Right cardiac atrium (tissue), 5 donors: ENCODE measurements around the gene PSMA7. TPM values are rescaled to one million over a fixed set of nuclear protein-coding genes. Genes with fewer than 3 reads are reported as not detected.
A peak's percentile ranks its signal among the peaks of the same experiment; 100 is the strongest.
"Not testable (repeated sequence)": the region's sequence is repeated elsewhere in the genome, so short reads cannot be mapped to it uniquely, and the experiment has no call there.

ENCODE experiments used
- ATAC-seq, 2 donors: fragments of 200-7000 bp; cut with Tn5 transposase; one replicate each; pipeline versions ENCODE4 v1.8.0 to v1.9.1; 2020; ENCODE audit warnings: moderate library complexity in 2 of 2, mild to moderate bottlenecking in 1 of 2
- DNase-seq, 3 donors: peaks; one replicate each; pipeline ENCODE4 v3.0.0-alpha.2; 2020
- H3K27ac ChIP-seq: one replicate; pipeline ENCODE4 v1.5.1; 2013; ENCODE audit warnings: mild to moderate bottlenecking, low read length, control low read depth, moderate library complexity
- H3K27me3 ChIP-seq: one replicate; pipeline ENCODE4 v1.6.1; 2013; ENCODE audit not compliant: control insufficient read depth, insufficient read depth
- H3K4me1 ChIP-seq: one replicate; pipeline ENCODE4 v1.6.1; 2013; ENCODE audit warnings: low read length; ENCODE audit not compliant: control insufficient read depth, insufficient read depth
- H3K4me3 ChIP-seq: one replicate; pipeline ENCODE4 v1.5.1; 2013; ENCODE audit warnings: low read length, control low read depth
- H3K9me3 ChIP-seq: one replicate; pipeline ENCODE4 v1.6.1; 2013; ENCODE audit warnings: low read length; ENCODE audit not compliant: control insufficient read depth
- WGBS: extraction: QIAGEN DNeasy Blood & Tissue Kit; methylation state at CpG from one replicate; pipeline ENCODE4 v1.1.7; 2013; 5-methylcytosine and 5-hydroxymethylcytosine counted together
- intact Hi-C, 4 donors: fragments of 100-400 bp; cut with DNase I; formaldehyde crosslinking; loops; one replicate each; pipeline versions ENCODE4 v1.11.0 to v1.14.0; 2022 to 2023
- polyA plus RNA-seq: library from polyadenylated mRNA; stranded (reverse); fragments of 200-250 nt; gene quantifications from one replicate; pipeline ENCODE4 v1.2.3, GENCODE V29; 2013
- total RNA-seq, 4 donors: library from RNA; stranded (reverse); fragmentation: NEBNext Ultra II Directional; extraction: Animal tissue kit (Norgen Biotek cat#: 25700); gene quantifications; one replicate each; pipeline ENCODE4 v1.2.1, GENCODE V29; 2021
- donor health status: healthy with polysubstance abuse.
- donor health status: DM: no; HTN: yes; CAD: no.
- donor health status: DM: no; HTN: no; CAD: no.
- donor health status: DM: no; HTN: yes; CAD: no; lungs with severe emphysema.
- donor health status: DM: yes; HTN: yes; CAD: no.

Gene PSMA7
- total and polyA plus RNA-seq, 5 donors: 178 to 244 (median 214) TPM

DNA sequence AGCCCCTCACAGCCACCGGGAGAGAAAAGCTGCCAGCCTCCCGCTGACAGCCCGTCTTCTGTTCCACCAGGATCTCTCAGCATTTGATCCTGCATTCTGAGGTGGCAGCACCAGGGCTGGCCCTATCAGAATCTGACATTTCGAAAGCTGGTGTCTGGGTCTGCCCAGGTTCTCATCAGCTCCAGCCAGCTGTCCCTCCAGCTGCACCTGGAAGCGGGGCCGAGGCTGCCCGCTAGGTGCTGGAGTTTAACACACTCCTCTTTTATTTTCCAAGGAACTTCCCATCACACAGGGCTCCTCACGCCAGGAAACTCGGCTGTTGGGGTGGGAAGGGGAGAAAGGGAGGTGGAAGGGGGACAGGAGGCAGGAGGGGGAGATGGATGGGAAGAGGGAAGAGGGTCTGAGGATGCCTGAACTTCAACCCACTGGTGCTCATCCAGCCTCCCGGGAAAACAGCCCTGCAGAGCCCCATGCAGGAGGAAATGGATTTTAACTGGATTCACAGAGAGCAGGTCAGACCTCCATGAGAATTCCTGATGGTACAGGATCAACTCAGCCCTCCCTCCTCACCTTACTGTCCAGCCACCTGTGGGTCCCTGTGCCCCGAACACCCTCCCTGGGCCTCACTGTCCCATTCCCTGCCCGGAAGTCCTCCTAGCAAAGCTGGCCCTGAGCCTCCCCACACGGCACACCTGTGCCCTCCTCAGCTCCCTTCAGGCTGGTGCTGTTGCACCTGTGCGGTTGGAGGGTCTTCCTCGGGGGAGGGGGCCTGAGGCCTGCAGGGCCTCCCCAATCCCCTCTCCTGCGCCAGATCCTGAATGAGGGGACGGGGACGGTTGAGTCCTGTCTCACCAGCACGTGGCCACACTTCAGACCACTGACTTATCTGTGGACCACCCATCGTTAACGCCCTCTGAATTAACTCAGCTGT is 24.8 kb downstream of the PSMA7 start:
- no peak overlapping the region for H3K4me3 ChIP-seq
- peaks cover 3% of the 10 kb centered on the region for H3K4me1 ChIP-seq
- WGBS: 50% methylated on average over 21 of the region's 21 CpGs
- DNase-seq (peak in 1 of 3 donors; percentile 40), ATAC-seq (no peak)
- H3K27me3 ChIP-seq: no peaks in the 10 kb centered on the region
- no peaks in the 10 kb centered on the region for H3K9me3 ChIP-seq
- intact Hi-C loops: loop anchor here in 2 of 4 donors (5.0 kb wide), 2 partner anchors 46 to 51 kb away; partner anchors contain the start of gene TAF4 (in 1 of the 2)
- H3K27ac ChIP-seq: peak overlapping the region; percentile 4

DNA sequence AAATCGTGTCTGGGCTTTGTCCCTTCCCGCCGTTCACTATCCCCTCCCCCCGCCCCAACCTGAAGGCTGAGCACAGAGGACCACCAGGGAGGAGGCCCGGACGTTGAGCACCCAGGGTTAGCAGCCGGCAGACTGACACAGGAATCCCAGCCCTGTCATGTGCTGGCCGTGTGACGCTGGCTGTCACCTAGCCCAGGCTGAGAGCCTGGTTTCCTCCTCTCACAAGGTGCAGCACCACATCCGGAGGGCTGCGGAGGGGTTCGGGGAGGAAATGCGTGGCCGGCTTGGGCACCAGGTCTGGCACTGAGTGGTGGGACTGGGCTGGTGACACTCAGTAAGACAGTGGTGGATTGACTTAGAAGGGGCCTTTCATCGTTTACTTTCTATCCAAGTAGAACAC is 25.5 kb downstream of the PSMA7 start:
- Histone ChIP-seq H3K4me1 (peaks cover 2% of the 10 kb centered on the region), H3K4me3 (no peak overlapping the region), H3K9me3 (peaks cover 1% of the 10 kb centered on the region), H3K27me3 (no peaks in the 10 kb centered on the region), H3K27ac (peak overlapping the region; percentile 4)
- WGBS: 24% methylated on average over 15 of the region's 15 CpGs
- ATAC-seq: no peak
- DNase-seq: peak in 2 of 3 donors; percentile 74
- intact Hi-C loops: loop anchor here in 2 of 4 donors (5.0 kb wide), 2 partner anchors 45 to 50 kb away; partner anchors contain the start of gene TAF4 (in 1 of the 2)

DNA sequence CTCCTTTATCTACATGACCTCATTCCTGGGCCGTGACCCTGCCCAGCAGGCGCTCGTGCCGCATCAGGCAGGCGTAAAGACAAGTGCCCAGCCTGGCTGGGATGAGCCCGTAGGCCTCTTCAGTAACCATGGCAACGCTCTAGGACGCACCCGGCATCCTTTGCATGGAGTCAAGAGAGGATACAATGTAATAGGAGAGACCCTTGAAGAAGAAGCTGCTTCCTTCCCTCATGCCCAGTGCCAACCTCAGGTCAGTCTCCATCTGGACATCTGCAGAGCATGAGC is 25.9 kb downstream of the PSMA7 start:
- no peak for ATAC-seq
- Histone ChIP-seq H3K4me1 (peaks cover 2% of the 10 kb centered on the region), H3K9me3 (peaks cover 3% of the 10 kb centered on the region), H3K27ac (no peak overlapping the region), H3K27me3 (no peaks in the 10 kb centered on the region), H3K4me3 (no peak overlapping the region)
- DNase-seq: peak in 1 of 3 donors; percentile 13
- intact Hi-C loops: loop anchor here in 2 of 4 donors (5.0 kb wide), 2 partner anchors 45 to 50 kb away; partner anchors contain the start of gene TAF4 (in 1 of the 2)
- WGBS: 16% methylated on average over 9 of the region's 9 CpGs

DNA sequence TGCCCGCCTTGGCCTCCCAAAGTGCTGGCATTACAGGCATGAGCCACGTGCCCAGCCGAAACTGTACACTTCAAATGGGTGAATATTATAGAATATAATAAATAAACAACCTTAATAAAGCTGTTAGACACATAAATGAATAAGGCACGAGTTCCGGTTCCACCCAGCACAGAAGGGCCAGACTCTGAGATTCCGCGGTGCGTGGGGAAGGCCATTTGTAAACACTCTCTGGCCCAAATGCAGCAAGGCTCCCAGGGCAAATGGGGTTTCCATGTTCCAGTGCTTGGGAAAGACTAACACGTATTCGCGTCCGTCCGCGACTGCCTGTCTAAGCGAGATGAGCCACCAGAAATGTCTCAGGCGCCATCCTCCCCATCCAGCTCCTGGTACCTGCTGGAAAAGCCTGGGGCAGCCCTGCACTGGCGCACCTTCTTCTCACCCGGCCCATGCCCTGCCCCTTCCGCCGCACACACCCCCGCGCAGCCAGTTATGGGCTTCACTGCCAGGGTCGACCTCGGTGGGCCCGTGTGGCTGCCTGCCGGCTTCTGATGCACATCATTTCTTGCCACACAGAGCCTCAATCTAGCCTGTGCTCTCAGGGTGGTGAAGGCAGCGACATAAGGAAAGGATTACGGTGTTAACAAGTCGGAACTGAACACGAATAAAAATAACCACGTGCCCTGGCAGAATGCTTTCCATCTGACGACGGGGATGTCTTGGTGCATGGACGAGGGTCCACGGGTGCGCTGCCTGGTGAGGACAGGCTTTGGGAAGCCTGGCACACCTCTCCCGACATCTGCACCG is 26.4 kb downstream of the PSMA7 start:
- ATAC-seq: no peak
- Histone ChIP-seq H3K9me3 (peaks cover 3% of the 10 kb centered on the region), H3K4me1 (peaks cover 2% of the 10 kb centered on the region), H3K27me3 (no peaks in the 10 kb centered on the region), H3K27ac (no peak overlapping the region), H3K4me3 (no peak overlapping the region)
- DNase-seq: peak in 2 of 3 donors; percentile 29 to 47
- 69% methylated on average over 38 of the region's 38 CpGs for WGBS
- intact Hi-C loops: loop anchor here in 2 of 4 donors (5.0 kb wide), 2 partner anchors 44 to 49 kb away; partner anchors contain the start of gene TAF4 (in 1 of the 2)

DNA sequence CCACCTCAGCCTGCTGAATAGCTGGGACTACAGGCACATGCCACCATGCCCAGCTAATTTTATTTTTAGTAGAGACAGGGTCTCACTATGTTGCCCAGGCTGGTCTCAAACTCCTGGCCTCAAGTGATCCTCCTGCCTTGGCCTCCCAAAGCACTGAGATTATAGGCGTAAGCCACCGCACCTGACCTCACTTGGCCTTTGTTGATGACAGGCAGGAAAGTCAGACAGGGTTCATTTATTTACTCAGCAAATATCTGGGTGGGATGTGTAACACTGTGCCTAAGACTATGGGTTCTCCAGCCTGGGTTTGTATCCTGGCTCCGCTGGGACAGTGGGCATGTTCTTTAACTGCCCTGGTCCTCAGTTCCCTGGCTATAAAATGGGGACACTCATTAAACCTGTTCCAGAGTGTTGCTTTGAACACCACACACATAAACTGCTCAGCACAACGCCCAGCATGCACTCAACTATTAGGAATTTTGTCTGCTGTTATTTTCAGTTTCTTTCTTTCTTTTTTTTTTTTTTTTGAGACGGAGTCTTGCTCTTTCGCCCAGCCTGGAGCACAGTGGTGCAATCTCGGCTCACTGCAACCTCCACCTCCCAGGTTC is 27.3 kb downstream of the PSMA7 start:
- not testable (repeated sequence) for H3K4me3 ChIP-seq, H3K27me3 ChIP-seq, H3K9me3 ChIP-seq, ATAC-seq, DNase-seq, H3K4me1 ChIP-seq, H3K27ac ChIP-seq
- WGBS: 79% methylated on average over 7 of the region's 7 CpGs
- intact Hi-C loops: loop anchor here in 2 of 4 donors (5.0 kb wide), 2 partner anchors 44 to 49 kb away; partner anchors contain the start of gene TAF4 (in 1 of the 2)

DNA sequence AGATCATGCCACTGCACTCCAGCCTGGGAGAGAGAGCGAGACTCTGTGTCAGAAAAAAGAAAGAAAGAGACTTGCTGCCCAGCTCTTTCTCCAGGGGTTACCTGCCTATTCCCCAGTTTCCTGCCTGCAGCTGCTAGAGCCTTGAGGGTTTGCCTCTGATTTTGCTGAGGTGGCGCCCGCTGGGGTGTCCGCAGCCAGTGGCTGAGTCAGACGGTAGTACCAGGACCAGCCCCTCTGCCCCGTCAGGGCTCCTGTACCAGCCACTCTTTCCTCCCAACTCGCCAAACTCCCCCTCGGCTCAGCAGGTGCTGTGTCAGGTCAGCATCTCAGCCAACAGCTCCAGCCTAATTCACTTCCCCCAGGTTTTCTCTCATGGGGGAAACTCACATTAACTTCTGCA is 28.3 kb downstream of the PSMA7 start:
- H3K9me3 ChIP-seq: peaks cover 3% of the 10 kb centered on the region
- H3K4me3 ChIP-seq: no peak overlapping the region
- H3K4me1 ChIP-seq: peaks cover 2% of the 10 kb centered on the region
- DNase-seq (peak in 1 of 3 donors; percentile 20), ATAC-seq (no peak)
- H3K27me3 ChIP-seq: no peaks in the 10 kb centered on the region
- WGBS: 44% methylated on average over 8 of the region's 8 CpGs
- no peak overlapping the region for H3K27ac ChIP-seq
- intact Hi-C loops: loop anchor here in 2 of 4 donors (5.0 kb wide), 2 partner anchors 43 to 48 kb away; partner anchors contain the start of gene TAF4 (in 1 of the 2)

DNA sequence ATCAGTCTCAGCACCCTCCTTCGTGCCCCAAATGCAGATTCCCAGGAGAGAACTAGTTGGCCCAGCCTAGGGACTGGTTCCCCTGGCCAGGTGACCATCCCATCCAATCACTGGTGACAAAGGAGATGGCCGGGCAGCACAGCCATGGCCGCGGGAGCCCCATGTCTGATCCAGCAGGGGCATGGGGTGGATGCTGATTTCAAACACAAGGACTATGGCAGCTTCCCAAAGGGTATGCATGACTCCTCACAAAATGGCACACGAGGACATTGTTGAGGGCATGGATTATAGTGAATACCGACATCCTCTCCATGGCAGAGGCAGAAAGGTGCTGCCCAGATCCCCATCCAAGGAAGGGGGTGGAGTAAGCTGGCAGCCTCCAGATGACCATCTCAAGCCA is 30.8 kb downstream of the PSMA7 start:
- Histone ChIP-seq H3K9me3 (peaks cover 7% of the 10 kb centered on the region), H3K27me3 (no peaks in the 10 kb centered on the region), H3K4me1 (no peaks in the 10 kb centered on the region), H3K4me3 (no peak overlapping the region), H3K27ac (no peak overlapping the region)
- DNase-seq (no peak), ATAC-seq (no peak)
- WGBS: 93% methylated on average over 6 of the region's 6 CpGs
- intact Hi-C loops: no loop called here

DNA sequence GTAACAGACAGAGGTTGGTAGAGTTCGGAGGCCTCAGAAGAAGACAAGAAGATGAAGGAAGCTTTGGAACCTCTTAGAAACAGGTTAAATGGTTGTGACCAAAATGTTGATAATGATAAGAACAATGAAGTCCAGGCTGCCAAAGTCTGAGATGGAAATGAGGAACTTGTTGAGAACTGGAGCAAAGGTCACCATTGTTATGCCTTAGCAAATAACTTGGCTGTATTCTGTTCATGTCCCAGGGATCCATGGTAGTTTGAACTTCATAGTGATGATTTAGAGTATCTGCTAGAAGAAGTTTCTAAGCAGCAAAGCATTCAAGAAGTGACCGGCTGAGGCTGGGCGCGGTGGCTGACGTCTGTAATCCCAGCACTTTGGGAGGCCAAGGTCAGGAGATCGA is 32.0 kb downstream of the PSMA7 start:
- no peaks in the 10 kb centered on the region for H3K27me3 ChIP-seq
- intact Hi-C loops: no loop called here
- peaks cover 7% of the 10 kb centered on the region for H3K9me3 ChIP-seq
- H3K4me1 ChIP-seq: no peaks in the 10 kb centered on the region
- H3K4me3 ChIP-seq: no peak overlapping the region
- no peak for ATAC-seq
- no peak overlapping the region for H3K27ac ChIP-seq
- WGBS: 88% methylated on average over 6 of the region's 6 CpGs
- no peak for DNase-seq

DNA sequence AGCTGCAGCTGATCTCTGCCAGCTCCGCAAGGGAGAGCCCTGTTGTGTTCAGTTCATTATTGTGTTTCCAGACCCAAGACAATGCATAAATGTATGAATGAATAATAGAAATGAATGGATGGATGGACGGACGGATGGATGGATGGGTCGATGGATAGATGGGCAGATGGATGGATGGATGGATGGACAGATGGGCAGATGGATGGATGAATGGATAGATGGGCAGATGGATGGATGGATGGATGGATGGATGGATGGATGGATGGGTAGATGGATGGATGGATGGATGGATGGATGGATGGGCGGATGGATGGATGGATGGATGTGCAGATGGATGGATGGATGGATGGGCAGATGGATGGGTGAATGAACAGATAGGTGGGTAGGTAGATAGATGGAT is 37.6 kb downstream of the PSMA7 start:
- intact Hi-C loops: no loop called here

DNA sequence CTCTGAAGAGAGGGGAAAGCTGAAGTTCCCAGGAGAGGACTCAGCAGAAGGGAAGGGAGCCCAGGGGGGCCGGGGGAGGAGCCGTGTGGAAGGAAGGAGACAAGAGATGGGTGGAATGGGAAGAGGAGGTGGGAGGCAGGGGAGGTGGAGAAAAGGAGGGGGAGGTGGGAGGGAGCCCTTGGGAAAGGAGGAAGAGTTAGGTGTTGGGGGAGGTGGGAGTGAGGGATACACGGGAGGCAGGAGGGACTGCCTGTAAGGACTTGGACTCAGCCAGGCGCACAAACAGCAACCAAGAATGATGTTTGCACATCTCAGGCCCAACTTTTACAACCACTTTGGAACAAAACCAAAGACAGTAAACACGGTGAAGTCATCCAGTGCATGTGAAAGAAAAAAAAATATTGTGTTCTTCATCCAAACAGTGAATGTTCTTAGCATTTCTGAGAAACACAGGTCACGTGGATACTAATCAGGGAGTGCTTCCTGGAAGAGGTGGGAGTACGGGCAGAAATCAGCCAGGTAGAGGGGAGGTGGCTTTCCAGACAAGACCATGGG is 38.3 kb downstream of the PSMA7 start:
- H3K4me1 ChIP-seq: no peaks in the 10 kb centered on the region
- intact Hi-C loops: no loop called here
- no peaks in the 10 kb centered on the region for H3K27me3 ChIP-seq
- H3K27ac ChIP-seq: no peak overlapping the region
- ATAC-seq (no peak), DNase-seq (no peak)
- H3K9me3 ChIP-seq: peaks cover 5% of the 10 kb centered on the region
- H3K4me3 ChIP-seq: no peak overlapping the region
- WGBS: 36% methylated on average over 7 of the region's 7 CpGs

More for the DNA sequence above, 37.6 kb downstream of the PSMA7 start:
- Histone ChIP-seq H3K27me3 (no peaks in the 10 kb centered on the region), H3K4me1 (no peaks in the 10 kb centered on the region), H3K9me3 (peaks cover 4% of the 10 kb centered on the region), H3K27ac (no peak overlapping the region), H3K4me3 (no peak overlapping the region)
- WGBS: 96% methylated on average over 5 of the region's 5 CpGs
- DNase-seq (no peak), ATAC-seq (no peak)
